ENCODE measurements around the gene TAF1. TPM values are rescaled to one million over a fixed set of nuclear protein-coding genes. Genes with fewer than 3 reads are reported as not detected.

The TAF1 gene
- total and polyA plus RNA-seq, 10 of the 15 experiments (the other 5 are each of a cell fraction or from before 2014, with no cell fraction given), result 4.1 to 24.2 (median 17.2) TPM

GRCh38 chrX:71509289-71509688, 143.1 kb downstream of the TAF1 start:
- H3K79me2 ChIP-seq (ENCODE audit: control insufficient read depth, insufficient read depth, low read length), result no peaks in the 10 kb centered on the region
- in situ Hi-C loops (cut with MboI), result no loop called here
- ChIA-PET CTCF (interaction anchor here (1.8 kb wide), 1 partner anchor 25 kb away, joined by 5 read pairs; no protein-coding TSS in a partner anchor), SMC1A (ENCODE audit: uncharacterized antibody, unreplicated experiment) (interaction anchor here (1.5 kb wide), 1 partner anchor 26 kb away, joined by 11 read pairs; no protein-coding TSS in a partner anchor), POLR2A (interaction anchor here (0.7 kb wide), 1 partner anchor 114 kb away, joined by 6 read pairs; no protein-coding TSS in a partner anchor), RAD21 (ENCODE audit: unreplicated experiment) (no interaction called here)
- no peak for DNase-seq (ENCODE audit: low read depth, low spot score)
- H3K4me1 ChIP-seq (ENCODE audit: control insufficient read depth, insufficient read depth, low read length), result peaks cover 4% of the 10 kb centered on the region; the same call in 1 of the 2 replicates
- H2AFZ ChIP-seq (ENCODE audit: control insufficient read depth, low read depth, low read length), result no peak overlapping the region
- ATAC-seq, result no peak
- no peak overlapping the region for H3K9ac ChIP-seq (ENCODE audit: control insufficient read depth, insufficient read depth, low read length)
- no peak overlapping the region for H3K4me2 ChIP-seq (ENCODE audit: control insufficient read depth, insufficient read depth)
- 31% methylated on average over 1 of the region's 1 CpG for WGBS (ENCODE audit: insufficient coverage, insufficient replicate concordance, low lambda C conversion rate, missing lambda C conversion rate)
- no peak overlapping the region for H3K27ac ChIP-seq (ENCODE audit: control insufficient read depth, insufficient read depth)
- H3K9me3 ChIP-seq (replicated peaks; ENCODE audit: control insufficient read depth, insufficient read depth, low read length), result no peaks in the 10 kb centered on the region
- no peaks in the 10 kb centered on the region for H4K20me1 ChIP-seq (ENCODE audit: control insufficient read depth, insufficient read depth)
- H3K4me3 ChIP-seq, result no peak overlapping the region
- FAIRE-seq, result no peak
- intact Hi-C loops (cut with micrococcal nuclease; ENCODE audit: unreplicated experiment), result no loop called here
- no TSS peak for BruUV-seq (replicated peaks)
- H3K27me3 ChIP-seq (replicated peaks in 1 of 2; ENCODE audit: control insufficient read depth in 2 of 2, insufficient read depth in 2 of 2, low read length in 1 of 2), result no peaks in the 10 kb centered on the region
- H3K36me3 ChIP-seq (ENCODE audit: control insufficient read depth in 2 of 2, insufficient read depth in 2 of 2, low read length in 1 of 2), result no peaks in the 10 kb centered on the region
- no peak for TF ChIP-seq TAF1 (IDR thresholded peaks at IDR 0.05; ENCODE audit: borderline replicate concordance, low read depth, low read length)
- no peak for TF ChIP-seq MXI1 (IDR thresholded peaks at IDR 0.05; ENCODE audit: low read depth, low read length)
- no peak for TF ChIP-seq RB1 (IDR thresholded peaks at IDR 0.05; ENCODE audit: borderline replicate concordance)
- no peak for TF ChIP-seq CEBPB (IDR thresholded peaks at IDR 0.05; ENCODE audit: borderline replicate concordance in 1 of 2, low read depth in 2 of 2, low read length in 2 of 2)
- no peak for TF ChIP-seq STAT1 (conservative IDR thresholded peaks at IDR 0.05)
- no peak for TF ChIP-seq PAX5 (IDR thresholded peaks at IDR 0.05; ENCODE audit: borderline replicate concordance, low read depth, low read length)
- no peak for TF ChIP-seq MAX (IDR thresholded peaks at IDR 0.05; ENCODE audit: low read depth, low read length)
- no peak for TF ChIP-seq RFX5 (IDR thresholded peaks at IDR 0.05; ENCODE audit: low read depth, low read length)
- TF ChIP-seq USF2 (IDR thresholded peaks at IDR 0.05; ENCODE audit: borderline replicate concordance, low read depth, low read length), result no peak
- no peak for TF ChIP-seq PAX8 (IDR thresholded peaks at IDR 0.05)
- TF ChIP-seq ZNF592 (IDR thresholded peaks at IDR 0.05), result no peak
- no peak for TF ChIP-seq BCL3 (IDR thresholded peaks at IDR 0.05; ENCODE audit: borderline replicate concordance, insufficient read depth, low read depth, low read length, poor library complexity, severe bottlenecking)
- TF ChIP-seq JUNB (IDR thresholded peaks at IDR 0.05), result no peak
- TF ChIP-seq POLR2A (IDR thresholded peaks at IDR 0.05; ENCODE audit: low read depth, low read length), result no peak
- no peak for TF ChIP-seq FOXM1 (IDR thresholded peaks at IDR 0.05; ENCODE audit: low read depth, low read length)
- TF ChIP-seq POLR2AphosphoS5 (IDR thresholded peaks at IDR 0.05; ENCODE audit: low read length), result no peak

All from GM12878 (cell line).